ENCODE results near the gene EIF4G1.
A peak's percentile ranks its signal among the peaks of the same experiment; 100 is the strongest.

EIF4G1 gene

DNA sequence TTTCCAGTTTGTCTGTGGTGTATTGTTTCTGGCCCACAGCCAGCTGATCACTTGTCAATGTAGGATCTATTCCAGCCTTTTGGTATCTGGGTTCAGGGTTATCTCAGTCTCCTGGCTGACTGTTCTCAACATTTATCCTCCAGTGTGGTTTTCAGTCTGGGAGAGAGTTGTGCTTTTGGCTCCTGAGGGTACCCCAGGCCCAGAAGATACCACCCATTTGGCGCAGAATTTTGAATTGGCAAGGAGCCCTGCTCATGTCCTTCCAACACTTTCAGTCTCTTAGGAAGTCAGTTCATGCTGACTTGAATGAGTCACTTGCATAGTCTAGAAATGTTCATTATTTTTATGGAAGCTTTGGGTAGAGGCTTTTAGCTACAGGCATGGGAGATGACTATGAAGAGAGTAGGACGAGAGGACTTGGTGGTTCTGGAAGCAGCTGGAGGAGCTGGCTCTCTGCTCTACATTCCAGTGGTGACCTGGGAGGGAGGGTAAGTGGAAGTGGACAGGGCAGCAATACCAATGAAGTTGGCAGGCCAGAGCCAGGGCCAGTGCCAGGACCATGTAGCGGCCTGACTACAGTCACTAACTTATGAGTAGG lies 54.3 kb downstream of the EIF4G1 start:
- no peak for DNase-seq (ENCODE audit: low read depth in 3 of 3)

GRCh38 chr3:184371570-184372018 lies 57.2 kb downstream of the EIF4G1 start:
- DNase-seq (ENCODE audit: low read depth in 3 of 3) = peak; percentile 29 to 49 (median 38)

DNA sequence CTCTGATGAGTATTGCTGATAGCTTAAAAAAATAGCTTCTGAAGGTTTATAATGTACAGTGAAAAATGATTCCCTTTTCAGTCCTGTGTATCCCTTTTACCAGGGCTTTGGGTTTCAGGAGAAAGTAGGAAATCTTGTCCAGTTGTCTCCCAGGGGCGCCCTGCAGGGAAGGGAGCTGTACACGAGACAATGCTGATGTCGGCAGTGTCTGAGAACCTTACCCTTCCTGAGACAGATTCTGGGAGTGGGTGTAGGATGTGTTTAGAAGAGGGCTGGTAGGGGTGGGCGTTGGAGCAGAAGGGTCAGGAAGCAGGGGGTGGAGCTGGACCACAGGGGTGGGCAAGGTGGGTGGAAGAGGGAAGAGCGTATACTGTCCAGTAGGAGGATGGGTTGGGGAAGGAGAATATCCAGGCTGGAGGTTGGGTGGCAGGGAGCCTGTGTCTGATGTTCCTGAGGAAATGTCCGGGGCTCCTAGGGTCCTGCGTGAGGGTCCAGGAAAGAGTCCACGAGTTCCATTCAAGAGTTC lies 58.0 kb downstream of the EIF4G1 start:
- no peak for DNase-seq (ENCODE audit: low read depth in 3 of 3)

GRCh38 chr3:184372911-184373310 lies 58.5 kb downstream of the EIF4G1 start:
- no peak for DNase-seq (ENCODE audit: low read depth in 3 of 3)

DNA sequence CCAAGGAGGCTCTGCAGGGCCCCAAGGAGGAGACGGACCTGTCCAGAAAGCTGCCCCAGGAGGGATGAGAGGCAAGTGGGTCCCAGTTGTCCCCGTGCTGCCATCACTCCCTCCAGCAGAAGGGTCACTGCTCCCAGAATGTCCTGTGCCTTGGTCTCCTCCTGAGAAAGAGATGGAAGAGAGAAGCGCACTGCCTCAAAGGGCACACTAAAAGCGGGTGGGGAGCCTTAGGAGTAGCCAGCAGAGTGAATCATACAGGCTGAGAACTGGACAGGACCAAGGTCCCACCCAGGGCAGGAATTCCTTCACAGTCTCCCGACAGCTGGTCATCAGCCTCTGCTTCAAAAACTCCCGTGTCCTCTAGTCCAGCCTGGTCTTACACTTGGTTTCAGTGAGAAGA lies 59.0 kb downstream of the EIF4G1 start:
- no peak for DNase-seq (ENCODE audit: low read depth in 3 of 3)

GRCh38 chr3:184375747-184376461 lies 61.5 kb downstream of the EIF4G1 start:
- no peak for DNase-seq (ENCODE audit: low read depth in 3 of 3)

- no peak for DNase-seq (ENCODE audit: low read depth in 3 of 3)
These were observed 63.0 kb downstream of the EIF4G1 start for GRCh38 chr3:184377374-184377773.

- no peak for DNase-seq (ENCODE audit: low read depth in 3 of 3)
These were observed 63.6 kb downstream of the EIF4G1 start, which contains the start of gene THPO for GRCh38 chr3:184377882-184378445. TSS of gene THPO (minus strand) at chr3:184378207. CDS start at chr3:184376259, 1,948 bp downstream.

GRCh38 chr3:184378651-184379357 lies 64.4 kb downstream of the EIF4G1 start:
- DNase-seq (ENCODE audit: low read depth in 3 of 3) = no peak

DNA sequence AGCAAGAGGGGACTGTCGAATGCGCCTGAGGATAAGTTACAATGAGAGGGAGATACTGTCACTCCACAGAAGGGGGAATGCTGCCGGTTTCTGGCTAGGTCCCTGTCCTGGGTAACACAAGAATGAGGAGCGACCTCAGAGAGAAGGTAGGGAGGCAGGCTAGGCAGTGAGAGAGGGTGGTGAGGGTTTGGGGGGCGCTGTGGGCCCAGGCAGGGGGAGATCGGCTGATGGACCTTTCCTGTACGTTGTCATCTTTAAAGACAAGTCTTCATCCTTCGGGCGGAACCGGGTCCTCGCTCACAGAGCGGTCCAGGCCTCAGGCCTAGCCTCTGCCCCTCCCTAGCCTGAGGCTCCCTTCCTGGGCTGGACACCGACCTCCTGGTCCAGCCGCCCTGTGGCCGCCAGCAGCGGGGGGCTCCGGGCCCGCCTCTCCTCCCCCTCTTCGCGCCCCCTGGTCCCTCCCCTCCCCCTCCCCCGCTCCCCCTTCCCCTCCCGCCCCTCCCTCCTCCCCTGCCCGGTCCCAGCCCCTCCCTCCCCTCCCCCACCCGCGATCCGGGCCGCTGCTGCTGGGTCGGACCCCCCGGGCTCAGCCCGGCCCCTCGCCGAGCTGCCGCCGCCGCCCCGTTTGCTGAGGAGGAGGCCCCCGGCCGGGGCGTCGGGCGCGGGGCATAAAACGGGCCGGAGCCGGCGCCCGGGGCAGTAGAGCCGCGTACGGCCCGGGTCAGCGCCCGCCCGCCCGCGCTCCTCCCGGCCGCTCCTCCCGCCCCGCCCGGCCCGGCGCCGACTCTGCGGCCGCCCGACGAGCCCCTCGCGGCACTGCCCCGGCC lies 65.2 kb downstream of the EIF4G1 start, which contains the start of gene CHRD:
CHRD (plus strand) TSS at position 697 of the 827 bp plus-strand sequence. CDS start 265 bp downstream, outside the sequence.
- no peak for DNase-seq (ENCODE audit: low read depth in 3 of 3)

GRCh38 chr3:184380185-184380626 lies 65.8 kb downstream of the EIF4G1 start:
- DNase-seq (ENCODE audit: low read depth in 3 of 3) = no peak

DNA sequence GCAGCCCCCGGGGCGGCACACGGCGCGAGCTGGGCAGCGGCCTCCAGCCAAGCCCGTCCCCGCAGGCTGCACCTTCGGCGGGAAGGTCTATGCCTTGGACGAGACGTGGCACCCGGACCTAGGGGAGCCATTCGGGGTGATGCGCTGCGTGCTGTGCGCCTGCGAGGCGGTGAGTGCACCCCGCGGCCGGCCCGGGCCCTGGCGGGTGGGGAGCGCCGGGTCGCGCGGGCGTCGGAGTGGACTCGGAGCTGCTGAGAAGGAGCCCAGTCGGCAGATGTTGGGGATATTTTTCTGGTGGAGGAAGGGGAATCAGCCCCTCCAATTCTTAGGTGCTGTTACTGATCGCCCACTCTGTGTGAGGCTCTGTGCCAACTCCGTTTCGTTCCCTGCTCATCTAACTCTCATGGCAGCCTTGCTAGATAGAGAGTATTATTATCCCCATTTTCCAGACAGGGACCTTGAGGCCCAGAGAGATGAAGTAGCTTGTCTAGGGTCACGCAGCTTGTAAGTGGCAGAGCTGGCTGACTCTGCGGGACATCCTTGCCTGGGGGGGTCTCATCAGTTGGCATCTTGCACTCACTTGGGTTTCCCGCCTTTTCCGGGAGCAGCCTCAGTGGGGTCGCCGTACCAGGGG lies 66.3 kb downstream of the EIF4G1 start:
- no peak for DNase-seq (ENCODE audit: low read depth in 3 of 3)

GRCh38 chr3:184381261-184382224 lies 67.1 kb downstream of the EIF4G1 start:
- no peak for DNase-seq (ENCODE audit: low read depth in 3 of 3)

DNA sequence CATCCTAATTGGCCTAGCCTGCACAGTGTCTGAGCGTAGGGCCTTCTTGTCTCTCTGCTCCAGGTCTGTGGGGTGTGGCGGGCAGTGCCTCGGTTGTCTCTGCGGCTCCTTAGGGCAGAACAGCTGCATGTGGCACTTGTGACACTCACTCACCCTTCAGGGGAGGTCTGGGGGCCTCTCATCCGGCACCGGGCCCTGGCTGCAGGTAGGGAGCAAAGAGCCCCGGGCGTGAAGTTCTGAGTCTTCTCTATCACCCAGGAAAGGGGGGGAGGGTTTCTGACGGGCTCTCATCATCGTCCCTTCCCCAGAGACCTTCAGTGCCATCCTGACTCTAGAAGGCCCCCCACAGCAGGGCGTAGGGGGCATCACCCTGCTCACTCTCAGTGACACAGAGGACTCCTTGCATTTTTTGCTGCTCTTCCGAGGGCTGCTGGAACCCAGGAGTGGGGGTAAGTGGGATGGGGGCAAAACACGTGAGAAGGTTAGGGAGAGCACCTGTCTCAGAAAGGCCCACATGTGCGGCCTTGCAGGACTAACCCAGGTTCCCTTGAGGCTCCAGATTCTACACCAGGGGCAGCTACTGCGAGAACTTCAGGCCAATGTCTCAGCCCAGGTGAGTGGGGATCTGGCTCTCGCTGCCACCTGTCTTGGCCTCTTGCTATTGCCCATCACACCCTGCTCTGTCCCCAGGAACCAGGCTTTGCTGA lies 68.1 kb downstream of the EIF4G1 start:
- no peak for DNase-seq (ENCODE audit: low read depth in 3 of 3)

GRCh38 chr3:184383033-184383740 lies 68.8 kb downstream of the EIF4G1 start:
- no peak for DNase-seq (ENCODE audit: low read depth in 3 of 3)

GRCh38 chr3:184384342-184384741 lies 69.9 kb downstream of the EIF4G1 start:
- no peak for DNase-seq (ENCODE audit: low read depth in 3 of 3)
